AG10803 (cell line): ENCODE results near the gene C16orf78.

Experiments used
- DNase-seq: peaks from one replicate; pipeline ENCODE4 v3.0.0; 2010; ENCODE audit warnings: low read depth
- H3K4me3 ChIP-seq: 2 replicates; pipeline ENCODE4 v1.5.1; 2011; ENCODE audit warnings: mild to moderate bottlenecking, low read length, control low read depth
- CTCF ChIP-seq: conservative IDR thresholded peaks from 2 replicates; pipeline ENCODE4 v1.5.1; 2011; ENCODE audit warnings: mild to moderate bottlenecking, low read length, control low read depth, inconsistent platforms

Gene C16orf78

GRCh38 chr16:49427771-49428170 lies 54.2 kb downstream of the C16orf78 start:
- no peak for DNase-seq
- no peak overlapping the region for H3K4me3 ChIP-seq
- no peak for TF ChIP-seq CTCF

GRCh38 chr16:49428808-49429207 lies 55.2 kb downstream of the C16orf78 start:
- TF ChIP-seq CTCF = no peak
- H3K4me3 ChIP-seq = no peak overlapping the region
- no peak for DNase-seq

DNA sequence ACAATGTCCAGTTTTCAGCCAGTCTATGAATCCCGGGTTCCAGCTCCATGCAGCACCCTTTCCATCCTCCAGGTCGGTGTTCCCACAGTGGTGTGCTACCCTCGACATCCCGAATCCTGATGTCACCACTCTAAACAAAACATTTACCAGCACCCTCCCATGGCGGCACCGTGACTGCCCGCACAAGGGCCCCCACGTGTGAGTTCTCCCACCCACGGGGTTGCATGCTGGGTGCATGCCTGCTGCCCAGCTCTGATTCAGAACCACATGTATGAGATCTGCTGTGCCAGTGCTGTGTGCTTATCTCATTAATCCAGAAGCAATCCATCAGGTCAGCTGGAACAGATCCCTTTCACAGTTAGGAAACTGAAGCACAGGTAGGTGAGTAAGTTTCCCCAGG lies 57.4 kb downstream of the C16orf78 start:
- no peak for TF ChIP-seq CTCF
- no peak overlapping the region for H3K4me3 ChIP-seq
- DNase-seq = no peak

DNA sequence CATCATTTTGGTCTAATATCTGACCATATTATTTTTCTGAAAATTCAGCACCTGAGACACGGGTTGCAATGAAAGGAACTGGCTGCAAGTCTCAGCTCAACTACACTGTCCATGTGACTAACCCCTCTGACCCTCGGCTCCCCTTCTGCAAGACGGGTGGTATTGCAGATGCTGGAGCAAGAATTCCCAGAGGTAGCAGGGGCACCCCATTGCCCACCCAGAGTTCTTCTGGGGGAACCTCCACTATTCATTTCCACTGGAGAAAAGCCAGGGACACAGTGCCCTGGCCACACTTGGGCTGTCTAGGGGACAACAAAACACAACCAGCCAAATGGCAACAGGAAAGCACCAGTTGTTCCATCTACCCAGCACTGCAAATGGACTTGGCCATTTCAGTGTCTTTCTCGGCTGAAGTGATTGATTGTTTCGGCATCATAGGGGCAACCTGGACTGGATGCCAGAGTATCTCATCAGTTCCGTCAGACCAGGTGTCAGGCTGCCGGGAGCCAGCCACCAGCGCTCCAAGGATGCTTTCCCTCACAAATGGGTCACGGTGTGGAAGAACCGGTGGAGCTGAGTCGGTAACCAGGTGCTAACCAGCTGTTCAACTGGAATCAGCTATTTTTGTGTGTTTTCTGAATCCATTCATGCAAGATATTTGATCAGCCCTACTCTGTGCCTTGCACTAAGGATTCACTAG lies 58.1 kb downstream of the C16orf78 start:
- H3K4me3 ChIP-seq = no peak overlapping the region
- TF ChIP-seq CTCF = no peak
- DNase-seq = no peak

- no peak for DNase-seq
- no peak overlapping the region for H3K4me3 ChIP-seq
- TF ChIP-seq CTCF = no peak
These were observed 61.1 kb downstream of the C16orf78 start for GRCh38 chr16:49434733-49435132.

DNA sequence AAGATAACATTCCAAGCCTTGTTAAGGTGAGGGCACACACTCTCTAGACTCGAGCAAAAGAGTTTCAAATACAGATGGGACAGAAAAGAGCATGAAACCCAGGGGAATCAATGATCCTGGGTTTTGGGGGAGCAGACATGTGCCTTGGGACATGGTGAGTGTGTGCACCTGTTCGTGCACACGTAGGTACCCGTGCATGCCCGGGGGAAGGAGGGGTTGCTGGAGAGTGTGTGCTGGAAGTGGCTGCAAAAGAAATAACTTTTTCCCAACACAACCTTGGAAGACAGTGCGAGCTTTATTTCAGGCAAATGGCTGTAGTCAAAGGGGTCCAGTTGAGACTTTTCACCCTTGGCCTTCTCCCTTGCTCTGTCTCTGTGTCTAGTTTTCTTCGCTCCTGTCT lies 62.6 kb downstream of the C16orf78 start:
- H3K4me3 ChIP-seq = no peak overlapping the region
- TF ChIP-seq CTCF = no peak
- no peak for DNase-seq

DNA sequence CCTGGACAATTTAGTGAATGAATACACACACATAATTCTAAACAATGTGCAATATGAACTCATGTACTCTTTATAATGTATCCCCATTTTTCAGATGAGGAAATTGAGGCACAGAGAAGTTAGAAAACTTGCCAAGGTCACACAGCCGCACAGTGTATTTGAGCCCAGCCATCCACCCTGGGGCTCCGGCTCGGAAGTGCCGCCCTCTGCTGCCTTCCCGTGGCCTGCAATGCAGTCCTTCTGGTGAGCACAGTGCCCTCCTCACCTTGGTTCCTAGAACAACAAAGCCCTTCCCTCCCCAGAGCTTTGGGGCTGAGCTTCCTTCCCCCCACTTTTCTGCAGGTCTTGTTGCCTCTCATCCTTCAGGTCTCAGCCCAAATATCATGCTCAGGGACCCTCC lies 63.7 kb downstream of the C16orf78 start:
- no peak overlapping the region for H3K4me3 ChIP-seq
- DNase-seq = no peak
- no peak for TF ChIP-seq CTCF
